Measurements from ENCODE around the gene KDM4F.

GRCh38 chr11:95095858-95096587 lies 46.8 kb downstream of the KDM4F start:
- TF ChIP-seq EZH2 (IDR thresholded peaks at IDR 0.05) (no peak), CTCF (IDR thresholded peaks at IDR 0.05) (no peak), EZH2phosphoT487 (IDR thresholded peaks at IDR 0.05) (no peak)

All from neural progenitor cell (in vitro differentiated cells).